Measurements from ENCODE around the gene C9orf43. TPM values are rescaled to one million over a fixed set of nuclear protein-coding genes. Genes with fewer than 3 reads are reported as not detected.

C9orf43 gene
- total RNA-seq, 3 donors from 2014 or later (not counting 1 experiment from before 2014, with no cell fraction given), result 0.45 to 0.71 (median 0.50) TPM

GRCh38 chr9:113388833-113389232 lies 21.7 kb upstream of the C9orf43 start:
- H3K9me3 Mint-ChIP-seq, result no peaks in the 10 kb centered on the region
- H3K9me3 ChIP-seq (ENCODE audit: control insufficient read depth, insufficient read depth, low read length), result no peaks in the 10 kb centered on the region
- no peaks in the 10 kb centered on the region for H3K27me3 Mint-ChIP-seq (ENCODE audit: low read depth in 2 of 2)
- peaks cover 49% of the 10 kb centered on the region for H3K36me3 ChIP-seq (ENCODE audit: control insufficient read depth, insufficient read depth, low read length)
- no peak overlapping the region for H3K4me3 ChIP-seq (ENCODE audit: low read length)
- ATAC-seq, result no peak
- H3K4me3 Mint-ChIP-seq, result no peak overlapping the region
- TF ChIP-seq CTCF (IDR thresholded peaks at IDR 0.05), result no peak
- no peak for DNase-seq
- H3K27ac ChIP-seq (ENCODE audit: low read length), result no peak overlapping the region
- no peaks in the 10 kb centered on the region for H3K27me3 ChIP-seq (ENCODE audit: control insufficient read depth, insufficient read depth, low read length)
- intact Hi-C loops (cut with micrococcal nuclease), result no loop called here
- H3K4me1 ChIP-seq (ENCODE audit: control insufficient read depth, insufficient read depth, low read length), result no peaks in the 10 kb centered on the region
- H3K36me3 Mint-ChIP-seq, result peaks cover 7% of the 10 kb centered on the region
- H3K4me1 Mint-ChIP-seq, result no peaks in the 10 kb centered on the region
- WGBS (ENCODE audit: insufficient coverage), result 97% methylated on average over 13 of the region's 13 CpGs
- no peak overlapping the region for H3K27ac Mint-ChIP-seq

GRCh38 chr9:113389451-113389850 lies 21.1 kb upstream of the C9orf43 start:
- H3K4me3 Mint-ChIP-seq, result no peak overlapping the region
- Histone ChIP-seq H3K36me3 (ENCODE audit: control insufficient read depth, insufficient read depth, low read length) (peaks cover 49% of the 10 kb centered on the region), H3K9me3 (ENCODE audit: control insufficient read depth, insufficient read depth, low read length) (no peaks in the 10 kb centered on the region), H3K4me3 (ENCODE audit: low read length) (no peak overlapping the region), H3K27ac (ENCODE audit: low read length) (no peak overlapping the region), H3K4me1 (ENCODE audit: control insufficient read depth, insufficient read depth, low read length) (no peaks in the 10 kb centered on the region), H3K27me3 (ENCODE audit: control insufficient read depth, insufficient read depth, low read length) (no peaks in the 10 kb centered on the region)
- H3K36me3 Mint-ChIP-seq, result peaks cover 7% of the 10 kb centered on the region
- no peaks in the 10 kb centered on the region for H3K27me3 Mint-ChIP-seq (ENCODE audit: low read depth in 2 of 2)
- H3K27ac Mint-ChIP-seq, result no peak overlapping the region
- 97% methylated on average over 11 of the region's 11 CpGs for WGBS (ENCODE audit: insufficient coverage)
- intact Hi-C loops (cut with micrococcal nuclease), result no loop called here
- no peaks in the 10 kb centered on the region for H3K4me1 Mint-ChIP-seq
- no peak for TF ChIP-seq CTCF (IDR thresholded peaks at IDR 0.05)
- DNase-seq (no peak), ATAC-seq (no peak)
- H3K9me3 Mint-ChIP-seq, result no peaks in the 10 kb centered on the region

- no peak for TF ChIP-seq CTCF (IDR thresholded peaks at IDR 0.05)
- DNase-seq, result no peak
- ATAC-seq, result no peak
- no peak overlapping the region for H3K27ac Mint-ChIP-seq
- H3K4me1 Mint-ChIP-seq, result peaks cover 0 to 2% of the 10 kb centered on the region in 2 donors
- Histone ChIP-seq H3K27ac (ENCODE audit: low read length) (no peak overlapping the region), H3K27me3 (ENCODE audit: control insufficient read depth, insufficient read depth, low read length) (no peaks in the 10 kb centered on the region), H3K36me3 (ENCODE audit: control insufficient read depth, insufficient read depth, low read length) (peaks cover 49% of the 10 kb centered on the region), H3K9me3 (ENCODE audit: control insufficient read depth, insufficient read depth, low read length) (no peaks in the 10 kb centered on the region), H3K4me3 (ENCODE audit: low read length) (no peak overlapping the region), H3K4me1 (ENCODE audit: control insufficient read depth, insufficient read depth, low read length) (no peaks in the 10 kb centered on the region)
- no peaks in the 10 kb centered on the region for H3K27me3 Mint-ChIP-seq (ENCODE audit: low read depth in 2 of 2)
- peaks cover 7% of the 10 kb centered on the region for H3K36me3 Mint-ChIP-seq
- intact Hi-C loops (cut with micrococcal nuclease), result no loop called here
- no peak overlapping the region for H3K4me3 Mint-ChIP-seq
- WGBS (ENCODE audit: insufficient coverage), result 96% methylated on average over 17 of the region's 17 CpGs
- no peaks in the 10 kb centered on the region for H3K9me3 Mint-ChIP-seq
Observed at GRCh38 chr9:113390192-113390960, 20.2 kb upstream of the C9orf43 start.

GRCh38 chr9:113391917-113392316 lies 18.6 kb upstream of the C9orf43 start:
- H3K4me1 ChIP-seq (ENCODE audit: control insufficient read depth, insufficient read depth, low read length), result no peaks in the 10 kb centered on the region
- no peak overlapping the region for H3K4me3 ChIP-seq (ENCODE audit: low read length)
- ATAC-seq (no peak), DNase-seq (no peak)
- TF ChIP-seq CTCF (IDR thresholded peaks at IDR 0.05), result no peak
- H3K9me3 ChIP-seq (ENCODE audit: control insufficient read depth, insufficient read depth, low read length), result no peaks in the 10 kb centered on the region
- no peaks in the 10 kb centered on the region for H3K27me3 ChIP-seq (ENCODE audit: control insufficient read depth, insufficient read depth, low read length)
- Mint-ChIP-seq H3K27me3 (ENCODE audit: low read depth in 2 of 2) (no peaks in the 10 kb centered on the region), H3K4me1 (peaks cover 0 to 10% of the 10 kb centered on the region in 2 donors), H3K36me3 (peaks cover 7% of the 10 kb centered on the region), H3K4me3 (no peak overlapping the region), H3K9me3 (no peaks in the 10 kb centered on the region), H3K27ac (no peak overlapping the region)
- H3K36me3 ChIP-seq (ENCODE audit: control insufficient read depth, insufficient read depth, low read length), result peaks cover 49% of the 10 kb centered on the region
- H3K27ac ChIP-seq (ENCODE audit: low read length), result no peak overlapping the region
- intact Hi-C loops (cut with micrococcal nuclease), result no loop called here
- 99% methylated on average over 7 of the region's 7 CpGs for whole genome bisulfite sequencing (ENCODE audit: insufficient coverage)
